Psoas muscle (tissue), 8 donors: Measurements from ENCODE around the gene ZNF57. TPM values are rescaled to one million over a fixed set of nuclear protein-coding genes. Genes with fewer than 3 reads are reported as not detected.

Experiments
- ATAC-seq, 4 donors: fragments of 200-7000 bp; cut with Tn5 transposase; one replicate each; pipeline ENCODE4 v1.9.1; 2020; ENCODE audit warnings: moderate library complexity in 3 of 4, mild to moderate bottlenecking in 2 of 4
- DNase-seq, 2 donors: peaks; one replicate each; pipeline ENCODE4 v3.0.0-alpha.2; 2020
- H3K27ac ChIP-seq: fragments of 200-600 bp; one replicate; pipeline ENCODE4 v1.8.0; 2022
- H3K27me3 ChIP-seq, 3 donors: fragments of 200-600 bp in 1 of 3; one replicate each; pipeline versions ENCODE4 v1.6.1 to v1.8.0; 2013 to 2022; ENCODE audit warnings: low read length in 2 of 3, mild to moderate bottlenecking in 2 of 3, moderate library complexity in 1 of 3; ENCODE audit not compliant: insufficient read depth in 3 of 3
- H3K36me3 ChIP-seq, 2 donors: fragments of 200-600 bp in 1 of 2; one replicate each; pipeline versions ENCODE4 v1.6.1 to v1.8.0; 2013 to 2022; ENCODE audit warnings: low read depth in 1 of 2, mild to moderate bottlenecking in 1 of 2, moderate library complexity in 1 of 2; ENCODE audit not compliant: insufficient read depth in 1 of 2
- H3K4me1 ChIP-seq: fragments of 200-600 bp; one replicate; pipeline ENCODE4 v1.8.0; 2022
- H3K4me3 ChIP-seq: fragments of 200-600 bp; one replicate; pipeline ENCODE4 v1.8.0; 2022; ENCODE audit warnings: mild to moderate bottlenecking
- H3K9me3 ChIP-seq: fragments of 200-600 bp; one replicate; pipeline ENCODE4 v1.8.0; 2022
- WGBS, 3 donors: extraction: QIAGEN DNeasy Blood & Tissue Kit; methylation state at CpG; one replicate each; pipeline versions ENCODE4 v1.1.6 to v1.1.7; 2013; 5-methylcytosine and 5-hydroxymethylcytosine counted together
- intact Hi-C, 2 donors: fragments of 100-400 bp; cut with DNase I; formaldehyde crosslinking; loops; one replicate each; pipeline versions ENCODE4 v1.11.0 to v1.14.2; 2022
- polyA plus RNA-seq, 3 donors: library from polyadenylated mRNA; stranded (reverse); fragments of 200-250 nt; gene quantifications; one replicate each; pipeline ENCODE4 v1.2.3, GENCODE V29; 2013
- total RNA-seq, 4 donors: library from RNA; stranded (reverse); fragmentation: NEBNext Ultra II Directional in 2 of 4; extraction: Animal tissue kit (Norgen Biotek cat#: 25700) in 2 of 4; gene quantifications; one replicate each; pipeline versions ENCODE4 v1.2.1 to v1.2.4, GENCODE V29; 2021 to 2023
- TF ChIP-seq, protein P1 (sequence below): fragments of 200-600 bp; IDR thresholded peaks from one replicate; pipeline ENCODE4 v1.8.0; 2022; ENCODE audit warnings: antibody characterized with exemption
- donor health status: healthy with polysubstance abuse.
- donor health status: DM: no; HTN: no; CAD: no; lungs with moderate emphysema.
- donor health status: Bipolar disorder and iron deficiency.
- donor health status: healthy.
- donor health status: DM: yes; HTN: yes; CAD: no.
- donor health status: DM: no; HTN: no; CAD: no.
- donor health status: DM: no; HTN: no; CAD: no.
- donor health status: DM: yes; HTN: yes; CAD: no.

ZNF57 gene
- total and polyA plus RNA-seq, 7 donors = 0.65 to 1.9 (median 1.1) TPM

DNA sequence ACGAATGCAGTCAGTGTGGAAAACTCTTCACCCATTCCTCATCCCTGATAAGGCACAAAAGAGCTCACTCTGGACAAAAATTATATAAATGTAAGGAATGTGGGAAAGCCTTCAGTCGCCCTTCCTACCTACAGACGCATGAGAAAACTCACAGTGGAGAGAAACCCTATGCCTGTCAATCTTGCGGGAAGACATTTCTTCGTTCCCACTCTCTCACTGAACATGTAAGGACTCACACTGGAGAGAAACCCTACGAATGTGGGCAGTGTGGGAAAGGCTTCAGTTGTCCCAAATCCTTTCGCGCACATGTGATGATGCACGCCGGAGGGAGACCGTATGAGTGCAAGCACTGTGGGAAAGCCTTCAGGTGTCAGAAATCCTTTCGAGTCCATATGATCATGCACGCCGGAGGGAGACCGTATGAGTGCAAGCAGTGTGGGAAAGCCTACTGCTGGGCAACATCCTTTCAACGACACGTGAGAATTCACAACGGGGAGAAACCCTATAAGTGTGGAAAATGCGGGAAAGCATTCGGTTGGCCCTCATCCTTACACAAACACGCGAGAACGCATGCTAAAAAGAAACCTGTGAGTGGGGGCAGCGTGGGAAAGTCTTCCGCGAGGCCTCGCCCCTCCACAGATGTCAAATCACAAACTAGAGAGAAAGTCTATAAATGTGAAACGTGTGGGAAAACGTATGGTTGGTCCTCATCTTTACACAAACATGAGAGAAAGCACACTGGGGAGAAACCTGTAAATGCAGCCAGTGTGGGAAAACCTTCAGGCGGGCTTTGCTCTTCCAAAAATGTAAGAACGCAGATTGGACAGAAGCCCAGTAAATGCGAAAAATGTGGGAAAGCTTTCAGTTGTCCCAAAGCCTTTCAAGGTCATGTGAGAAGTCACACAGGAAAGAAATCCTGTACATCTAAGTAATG is 23.1 kb upstream of the ZNF57 start:
- no peaks in the 10 kb centered on the region for H3K4me1 ChIP-seq
- H3K9me3 ChIP-seq = peaks cover 35% of the 10 kb centered on the region
- no peak overlapping the region for H3K4me3 ChIP-seq
- H3K27me3 ChIP-seq = no peaks in the 10 kb centered on the region
- DNase-seq (no peak), ATAC-seq (no peak)
- intact Hi-C loops = no loop called here
- WGBS, 3 donors = 90 to 92% (median 91%) methylated on average over 32 of the region's 32 CpGs
- peaks cover 0 to 9% of the 10 kb centered on the region in 2 donors for H3K36me3 ChIP-seq
- TF ChIP-seq, protein P1, sequence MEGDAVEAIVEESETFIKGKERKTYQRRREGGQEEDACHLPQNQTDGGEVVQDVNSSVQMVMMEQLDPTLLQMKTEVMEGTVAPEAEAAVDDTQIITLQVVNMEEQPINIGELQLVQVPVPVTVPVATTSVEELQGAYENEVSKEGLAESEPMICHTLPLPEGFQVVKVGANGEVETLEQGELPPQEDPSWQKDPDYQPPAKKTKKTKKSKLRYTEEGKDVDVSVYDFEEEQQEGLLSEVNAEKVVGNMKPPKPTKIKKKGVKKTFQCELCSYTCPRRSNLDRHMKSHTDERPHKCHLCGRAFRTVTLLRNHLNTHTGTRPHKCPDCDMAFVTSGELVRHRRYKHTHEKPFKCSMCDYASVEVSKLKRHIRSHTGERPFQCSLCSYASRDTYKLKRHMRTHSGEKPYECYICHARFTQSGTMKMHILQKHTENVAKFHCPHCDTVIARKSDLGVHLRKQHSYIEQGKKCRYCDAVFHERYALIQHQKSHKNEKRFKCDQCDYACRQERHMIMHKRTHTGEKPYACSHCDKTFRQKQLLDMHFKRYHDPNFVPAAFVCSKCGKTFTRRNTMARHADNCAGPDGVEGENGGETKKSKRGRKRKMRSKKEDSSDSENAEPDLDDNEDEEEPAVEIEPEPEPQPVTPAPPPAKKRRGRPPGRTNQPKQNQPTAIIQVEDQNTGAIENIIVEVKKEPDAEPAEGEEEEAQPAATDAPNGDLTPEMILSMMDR = no peak
- no peak overlapping the region for H3K27ac ChIP-seq

DNA sequence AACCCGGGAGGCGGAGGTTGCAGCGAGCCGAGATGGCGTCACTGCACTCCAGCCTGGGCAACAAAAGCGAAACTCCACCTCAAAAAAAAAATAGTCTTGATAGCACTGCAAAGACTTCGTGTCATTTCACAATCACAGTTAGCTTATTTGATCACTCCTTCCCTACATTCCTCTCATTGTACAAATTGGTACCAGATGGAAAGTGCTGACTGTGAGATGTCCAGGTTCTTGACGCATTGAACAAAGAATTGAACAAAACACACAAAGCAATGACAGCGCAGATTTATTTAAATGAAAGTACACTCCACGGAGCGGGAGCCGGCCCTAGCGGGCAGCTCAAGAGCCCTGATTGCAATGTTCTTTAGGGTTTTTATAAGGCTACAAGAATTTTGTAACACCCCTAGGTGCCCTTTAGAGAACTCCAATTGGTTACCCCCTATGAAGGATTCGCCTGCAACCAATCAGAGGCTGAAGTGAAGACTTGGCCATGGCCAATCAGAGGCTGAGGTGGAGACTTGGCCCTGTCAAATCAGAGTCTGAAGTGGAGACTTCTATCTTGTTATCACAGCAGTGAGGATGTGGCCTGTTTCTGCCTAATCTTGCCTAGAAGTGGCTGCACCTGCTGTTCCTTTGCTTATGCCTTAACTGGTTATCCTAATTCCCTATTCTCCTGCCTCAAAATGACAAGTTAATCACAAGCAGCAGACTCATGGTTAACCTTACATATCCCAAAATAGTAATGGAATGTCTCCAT is 16.9 kb upstream of the ZNF57 start:
- Histone ChIP-seq H3K27me3 (no peaks in the 10 kb centered on the region), H3K36me3 (no peaks in the 10 kb centered on the region), H3K9me3 (peaks cover 3% of the 10 kb centered on the region), H3K27ac (no peak overlapping the region), H3K4me3 (no peak overlapping the region), H3K4me1 (no peaks in the 10 kb centered on the region)
- intact Hi-C loops = no loop called here
- 86 to 90% (median 86%) methylated on average over 14 of the region's 14 CpGs for WGBS, 3 donors
- TF ChIP-seq, protein P1 = no peak
- no peak for ATAC-seq
- no peak for DNase-seq

DNA sequence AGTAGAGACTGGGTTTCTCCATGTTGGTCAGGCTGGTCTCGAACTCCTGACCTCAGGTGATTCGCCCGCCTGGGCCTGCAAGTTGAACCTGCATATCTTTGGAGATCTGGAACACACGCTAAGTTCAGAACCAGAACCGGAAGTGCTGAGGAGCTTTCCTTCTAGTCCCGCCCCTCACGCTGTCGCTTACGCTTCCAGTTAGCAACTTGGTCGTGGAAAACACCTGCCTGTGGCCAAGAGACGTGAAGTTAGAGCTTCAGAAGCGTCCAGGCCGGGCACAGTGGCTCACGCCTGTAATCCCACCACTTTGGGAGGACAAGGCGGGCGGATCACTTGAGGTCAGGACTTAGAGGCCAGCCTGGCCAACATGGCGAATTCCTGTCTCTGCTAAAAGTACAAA is 15.0 kb upstream of the ZNF57 start:
- no peaks in the 10 kb centered on the region for H3K9me3 ChIP-seq
- H3K4me3 ChIP-seq = no peak overlapping the region
- no peaks in the 10 kb centered on the region for H3K36me3 ChIP-seq
- 83 to 84% (median 83%) methylated on average over 17 of the region's 17 CpGs for WGBS, 3 donors
- no peak for DNase-seq
- H3K4me1 ChIP-seq = no peaks in the 10 kb centered on the region
- ATAC-seq = no peak
- H3K27ac ChIP-seq = no peak overlapping the region
- intact Hi-C loops = loop anchor here (2.0 to 5.0 kb wide), 2 partner anchors 277 kb away; no protein-coding TSS in a partner anchor
- TF ChIP-seq, protein P1 = no peak
- H3K27me3 ChIP-seq = no peaks in the 10 kb centered on the region

DNA sequence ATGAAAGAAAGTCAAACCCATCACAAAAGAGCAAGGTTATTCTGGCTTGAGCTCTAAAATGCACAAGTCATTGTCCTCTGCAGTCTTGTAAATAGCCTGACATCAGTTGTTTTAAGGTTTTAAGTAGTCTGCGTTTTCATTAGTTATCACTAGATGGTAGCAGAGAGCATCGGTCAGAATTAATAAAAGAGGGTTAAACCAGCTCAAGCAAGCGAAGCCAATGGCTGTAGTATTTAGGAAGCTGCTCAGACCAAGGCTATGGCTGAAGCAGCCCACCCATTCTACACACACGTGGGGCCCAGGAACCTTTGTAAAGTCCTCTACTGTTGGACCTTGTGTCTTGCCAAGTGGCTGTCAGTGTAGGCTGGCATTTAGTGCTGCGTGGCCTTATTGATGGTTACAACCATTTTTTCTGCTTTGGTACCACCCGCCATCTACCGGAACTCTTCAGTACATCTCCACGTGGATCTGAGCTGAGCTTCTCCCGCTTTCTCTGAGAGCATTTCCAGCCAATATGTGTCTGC is 13.3 kb upstream of the ZNF57 start:
- no peak for DNase-seq
- no peaks in the 10 kb centered on the region for H3K36me3 ChIP-seq
- intact Hi-C loops = loop anchor here (2.0 to 5.0 kb wide), 2 partner anchors 275 kb away; no protein-coding TSS in a partner anchor
- peak in 3 of 4 donors; percentile 45 to 73 (median 61) for ATAC-seq
- 14 to 25% (median 18%) methylated on average over 9 of the region's 9 CpGs for WGBS, 3 donors
- no peak overlapping the region for H3K4me3 ChIP-seq
- H3K9me3 ChIP-seq = no peaks in the 10 kb centered on the region
- no peak overlapping the region for H3K27ac ChIP-seq
- TF ChIP-seq, protein P1 = peak; percentile 55
- H3K27me3 ChIP-seq = peaks cover 0 to 7% (median 0%) of the 10 kb centered on the region in 3 donors
- H3K4me1 ChIP-seq = no peaks in the 10 kb centered on the region
